ENCODE measurements around the gene ZNF783.
"Not testable (repeated sequence)": the region's sequence is repeated elsewhere in the genome, so short reads cannot be mapped to it uniquely, and the experiment has no call there.

The ZNF783 gene

GRCh38 chr7:149300620-149301285 is 38.8 kb downstream of the ZNF783 start:
- no peak for DNase-seq (ENCODE audit: low spot score)

- DNase-seq (ENCODE audit: low spot score) = no peak
Observed at GRCh38 chr7:149302222-149302621, 40.2 kb downstream of the ZNF783 start.

GRCh38 chr7:149302865-149303264 is 40.9 kb downstream of the ZNF783 start:
- DNase-seq (ENCODE audit: low spot score) = no peak

DNA sequence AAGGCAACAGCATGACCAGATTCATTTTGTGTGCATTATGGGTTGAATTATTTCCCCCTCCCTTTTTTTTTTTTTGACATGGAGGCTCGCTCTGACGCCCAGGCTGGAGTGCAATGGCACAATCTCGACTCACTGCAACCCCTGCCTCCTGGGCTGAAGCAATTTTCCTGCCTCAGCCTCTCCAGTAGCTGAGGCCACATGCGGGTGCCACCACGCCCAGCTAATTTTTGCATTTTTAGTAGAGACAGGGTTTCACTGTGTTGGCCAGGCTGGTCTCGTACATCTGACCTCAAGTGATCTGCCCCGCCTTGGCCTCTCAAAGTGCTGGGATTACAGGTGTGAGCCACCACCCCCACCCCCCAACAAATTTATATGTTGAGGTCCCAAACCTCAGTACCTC is 42.0 kb downstream of the ZNF783 start:
- no peak for DNase-seq (ENCODE audit: low spot score)

- no peak for DNase-seq (ENCODE audit: low spot score)
Observed at GRCh38 chr7:149306854-149307253, 44.9 kb downstream of the ZNF783 start.

GRCh38 chr7:149307775-149308501 is 45.9 kb downstream of the ZNF783 start:
- no peak for DNase-seq (ENCODE audit: low spot score)

DNA sequence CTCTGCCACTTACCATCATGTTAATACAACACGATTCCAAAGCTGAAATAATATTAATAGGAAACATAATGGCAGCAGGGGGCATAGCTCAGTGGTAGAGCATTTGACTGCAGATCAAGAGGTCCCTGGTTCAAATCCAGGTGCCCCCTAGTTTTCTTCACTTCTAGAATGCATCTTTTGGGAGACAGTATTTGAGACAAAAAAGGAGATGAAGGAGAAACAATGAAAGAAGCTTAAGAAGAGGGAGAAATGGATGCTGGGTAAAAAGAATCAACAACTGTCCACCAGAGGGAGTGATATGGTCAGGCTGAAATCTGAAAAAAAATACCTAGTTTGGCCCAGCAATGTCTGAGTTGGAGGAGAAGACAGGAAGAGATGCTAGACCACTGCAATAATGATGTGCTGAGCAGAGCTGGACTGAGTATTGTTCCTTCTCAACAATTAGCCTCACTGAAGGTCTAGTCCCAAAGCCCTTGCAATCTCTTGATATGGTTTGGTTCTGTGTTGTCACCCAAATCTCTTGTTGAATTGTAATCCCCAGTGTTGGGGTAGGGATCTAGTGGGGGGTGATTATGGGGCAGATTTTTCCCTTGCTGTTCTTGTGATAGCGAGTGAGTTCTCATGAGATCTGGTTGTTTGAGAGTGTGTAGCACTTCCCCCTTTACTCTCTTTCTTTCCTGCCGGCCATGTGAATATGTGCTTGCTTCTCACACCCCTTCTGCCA is 48.3 kb downstream of the ZNF783 start:
- peak; percentile 39 for DNase-seq (ENCODE audit: low spot score)

DNA sequence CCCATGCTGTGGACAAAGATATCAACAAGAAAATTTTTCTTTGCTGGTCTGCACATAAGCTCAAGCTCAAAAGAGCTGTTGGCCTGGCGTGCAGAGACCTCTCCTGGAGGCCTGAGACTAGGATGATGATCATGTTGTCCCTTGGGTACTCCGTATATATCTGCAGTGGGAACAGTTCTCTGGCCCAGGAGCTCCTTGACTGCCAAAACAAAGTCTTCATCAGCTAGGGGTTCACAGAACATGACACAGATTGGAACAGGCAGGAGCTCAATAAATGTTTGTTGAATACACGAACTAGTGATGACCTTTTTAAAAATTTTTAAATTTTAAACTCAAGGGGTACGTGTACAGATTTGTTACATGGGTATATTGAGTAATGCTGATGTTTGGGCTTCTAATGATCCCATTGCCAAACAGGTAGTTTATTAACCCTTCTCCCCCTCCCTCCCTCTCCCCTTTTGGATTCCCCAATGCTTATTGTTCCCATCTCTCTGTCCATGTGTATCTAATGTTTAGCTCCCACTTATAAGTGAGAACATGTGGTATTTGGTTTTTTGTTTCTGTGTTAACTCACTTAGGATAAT is 49.1 kb downstream of the ZNF783 start:
- no peak for DNase-seq (ENCODE audit: low spot score)

DNA sequence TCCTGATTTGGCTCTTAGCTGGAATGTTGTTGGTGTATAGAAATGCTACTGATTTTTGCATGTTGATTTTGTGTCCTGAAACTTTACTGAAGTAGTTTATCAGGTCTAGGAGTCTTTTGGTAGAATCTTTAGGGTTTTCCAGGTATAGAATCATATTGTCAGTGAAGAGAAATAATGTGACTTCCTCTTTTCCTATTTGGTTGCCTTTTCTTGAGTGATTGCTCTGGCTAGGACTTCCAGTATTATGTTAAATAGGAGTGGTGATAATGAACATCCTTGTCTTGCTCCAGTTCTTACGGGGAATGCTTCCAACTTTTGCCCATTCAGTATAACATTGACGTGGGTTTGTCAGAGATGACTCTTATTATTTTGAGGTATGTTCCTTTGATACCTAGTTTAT is 52.0 kb downstream of the ZNF783 start:
- DNase-seq (ENCODE audit: low spot score) = no peak

DNA sequence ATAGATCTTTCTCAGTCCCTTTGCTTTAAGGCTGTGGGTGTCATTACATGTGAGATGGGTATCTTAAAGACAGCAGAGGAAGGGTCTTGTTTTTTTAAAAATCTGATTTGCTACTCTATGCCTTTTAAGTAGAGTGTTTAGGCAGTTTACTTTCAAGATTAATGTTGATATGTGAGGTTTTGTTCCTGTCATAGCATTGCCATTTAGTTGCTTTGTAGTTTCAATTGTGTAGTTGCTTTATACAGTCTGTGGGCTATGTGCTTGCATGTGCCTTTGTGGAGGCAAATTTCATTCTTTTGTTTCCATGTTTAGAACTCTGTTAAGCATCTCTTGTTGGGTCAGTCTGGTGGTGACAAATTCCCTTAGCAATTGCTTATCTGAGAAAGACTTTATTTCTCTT is 54.6 kb downstream of the ZNF783 start:
- DNase-seq (ENCODE audit: low spot score) = no peak

DNA sequence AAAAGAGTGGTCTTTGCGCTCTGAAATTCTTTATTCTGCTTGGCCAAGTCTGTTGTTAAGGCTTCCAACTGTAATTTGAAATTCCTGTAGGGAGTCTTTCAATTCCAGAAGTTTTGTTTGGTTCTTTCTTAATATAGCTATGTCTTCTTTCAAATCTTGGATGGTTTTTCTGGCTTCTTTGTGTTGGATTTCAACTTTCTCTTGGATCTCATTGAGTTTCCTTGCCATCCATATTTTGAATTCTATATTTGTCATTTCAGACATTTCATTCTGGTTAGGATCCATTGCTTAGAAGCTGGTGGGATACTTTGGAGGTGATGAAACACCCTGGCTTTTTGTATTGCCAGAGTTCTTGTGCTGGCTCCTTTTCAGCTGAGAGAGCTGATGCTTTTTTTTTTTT is 55.5 kb downstream of the ZNF783 start:
- DNase-seq (ENCODE audit: low spot score) = no peak

- peak; percentile 9 for DNase-seq (ENCODE audit: low spot score)
Observed at GRCh38 chr7:149317986-149318672, 56.1 kb downstream of the ZNF783 start.

DNA sequence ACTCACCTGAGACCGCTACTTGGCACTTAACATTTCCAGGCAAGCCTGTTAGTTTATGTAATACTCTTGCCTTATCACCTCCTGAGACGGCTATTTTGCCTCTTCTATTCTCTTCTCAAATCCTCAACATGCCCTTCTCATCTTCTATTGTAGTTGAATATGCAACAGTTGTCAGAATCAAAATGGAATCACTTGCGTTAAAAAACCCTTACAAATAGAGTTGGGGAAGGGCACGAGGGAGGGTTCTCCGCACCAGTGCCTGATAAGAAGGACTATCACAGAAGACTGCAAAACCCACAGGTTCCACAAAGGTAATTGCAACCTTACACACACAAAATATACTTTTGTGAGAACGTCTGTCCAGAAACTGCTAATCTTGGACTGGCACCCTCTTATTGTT is 57.4 kb downstream of the ZNF783 start:
- no peak for DNase-seq (ENCODE audit: low spot score)

DNA sequence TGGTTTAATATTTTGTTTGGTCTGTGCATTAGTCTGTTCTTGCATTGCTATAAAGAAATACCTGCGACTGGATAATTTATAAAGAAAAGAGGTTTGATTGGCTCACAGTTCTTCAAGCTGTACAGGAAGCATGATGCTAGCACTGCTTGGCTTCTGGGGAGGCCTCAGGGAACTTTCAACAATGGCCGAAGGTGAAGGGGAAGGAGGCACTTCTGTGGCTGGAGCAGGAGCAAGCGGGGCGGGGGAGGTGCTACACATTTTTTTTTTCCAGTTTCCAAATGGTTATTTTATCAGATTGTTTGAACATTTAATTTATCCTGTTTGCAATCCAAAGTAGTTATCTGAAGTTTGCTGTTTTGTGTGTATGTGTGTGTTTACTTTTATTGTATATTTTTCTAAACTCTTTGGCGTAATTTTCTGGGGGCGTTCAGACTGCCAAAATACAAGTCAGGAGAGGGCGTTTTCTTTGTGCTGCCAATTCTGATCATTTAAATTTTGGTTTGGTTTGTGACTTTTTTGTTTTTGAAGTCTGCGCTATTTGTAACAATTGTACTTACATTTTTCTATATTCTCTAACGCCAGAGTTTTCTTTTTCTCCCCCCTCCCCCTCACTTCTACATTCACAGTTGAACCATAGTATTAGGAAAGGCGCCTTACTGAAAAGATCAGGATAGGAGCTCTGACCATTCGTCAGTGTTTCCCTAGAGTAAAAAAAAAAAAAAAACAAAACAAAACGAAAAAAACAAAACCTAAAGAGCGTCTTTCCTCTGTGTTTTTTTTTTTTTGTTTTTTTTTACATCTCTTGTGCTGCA is 58.5 kb downstream of the ZNF783 start:
- no peak for DNase-seq (ENCODE audit: low spot score)

GRCh38 chr7:149321125-149321905 is 59.3 kb downstream of the ZNF783 start:
- DNase-seq (ENCODE audit: low spot score) = not testable (repeated sequence)

DNA sequence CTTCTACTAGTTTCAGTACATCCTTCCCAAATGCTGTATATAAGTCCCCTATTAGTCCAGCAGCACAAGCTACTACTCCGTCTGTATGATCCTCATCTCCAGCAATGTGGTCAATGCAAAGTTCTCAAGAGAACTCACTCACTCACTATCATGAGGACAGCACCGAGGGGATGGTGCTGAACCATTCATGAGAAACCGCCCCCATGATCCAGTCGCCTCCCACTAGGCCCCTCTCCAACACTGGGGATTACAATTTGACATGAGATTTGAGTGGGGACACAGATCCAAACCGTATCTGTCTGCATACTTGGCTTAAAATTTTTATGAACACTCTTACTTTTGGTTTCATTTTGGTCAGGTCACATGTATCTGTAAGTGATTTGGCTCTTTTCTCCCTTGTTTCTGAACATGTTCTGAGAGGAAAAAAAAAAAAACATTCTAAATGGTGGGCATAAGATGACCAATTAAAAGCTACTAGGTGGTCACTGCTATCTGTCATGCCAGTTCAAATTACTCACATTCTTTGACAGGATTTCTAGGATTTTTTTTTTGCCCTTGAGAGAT is 60.1 kb downstream of the ZNF783 start:
- DNase-seq (ENCODE audit: low spot score) = no peak

DNA sequence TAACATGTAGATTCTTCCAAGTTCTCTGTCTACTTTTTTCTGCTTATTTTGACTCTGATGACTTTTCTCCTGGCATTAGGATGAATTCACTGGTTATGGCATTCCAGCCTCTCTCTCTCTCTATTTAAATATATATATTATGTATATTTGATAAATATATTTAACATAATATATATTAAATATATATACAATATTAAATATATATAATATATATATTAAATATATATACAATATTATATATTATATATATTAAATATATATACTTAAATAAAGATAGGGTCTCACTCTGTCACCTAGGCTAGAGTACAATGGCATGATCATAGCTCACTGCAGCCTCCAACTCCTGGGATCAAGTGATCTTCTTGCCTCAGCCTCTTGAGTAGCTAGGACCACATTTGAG is 60.7 kb downstream of the ZNF783 start:
- no peak for DNase-seq (ENCODE audit: low spot score)

- no peak for DNase-seq (ENCODE audit: low spot score)
Observed at GRCh38 chr7:149325248-149325647, 63.3 kb downstream of the ZNF783 start.

DNA sequence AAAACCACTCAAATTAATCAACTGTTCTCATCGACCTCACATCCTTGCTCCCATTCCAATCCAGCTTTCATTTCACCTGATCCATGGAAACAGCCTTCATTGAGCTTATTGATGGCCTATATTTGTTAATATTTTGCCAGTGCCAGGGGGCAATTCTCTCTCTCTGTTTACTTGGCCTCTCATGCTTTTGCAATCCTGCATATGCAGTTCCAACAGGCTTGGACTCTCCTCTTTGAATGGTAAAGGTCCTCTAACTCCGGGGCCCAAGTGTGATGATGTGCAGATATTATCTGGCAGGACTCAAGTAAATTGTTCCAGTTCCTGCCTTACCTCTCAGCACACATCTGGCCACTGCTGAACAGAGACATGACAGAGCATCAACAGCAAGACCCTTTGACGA is 67.3 kb downstream of the ZNF783 start:
- no peak for DNase-seq (ENCODE audit: low spot score)

- no peak for DNase-seq (ENCODE audit: low spot score)
Observed at GRCh38 chr7:149329766-149330334, 67.9 kb downstream of the ZNF783 start.

All from hematopoietic multipotent progenitor cell treated with erythropoietin and hydrocortisone succinate and interleukin-3 and kit ligand, for 17 days (in vitro differentiated cells).